NCI-H510A treated with DMSO at 0.1 percent for 48 hours (cell line): ENCODE results near the gene PIP5KL1.

Experiments used
- DNase-seq: peaks from one replicate; lab custom pipeline; 2025; lab: John Stamatoyannopoulos, UW

The PIP5KL1 gene

DNA sequence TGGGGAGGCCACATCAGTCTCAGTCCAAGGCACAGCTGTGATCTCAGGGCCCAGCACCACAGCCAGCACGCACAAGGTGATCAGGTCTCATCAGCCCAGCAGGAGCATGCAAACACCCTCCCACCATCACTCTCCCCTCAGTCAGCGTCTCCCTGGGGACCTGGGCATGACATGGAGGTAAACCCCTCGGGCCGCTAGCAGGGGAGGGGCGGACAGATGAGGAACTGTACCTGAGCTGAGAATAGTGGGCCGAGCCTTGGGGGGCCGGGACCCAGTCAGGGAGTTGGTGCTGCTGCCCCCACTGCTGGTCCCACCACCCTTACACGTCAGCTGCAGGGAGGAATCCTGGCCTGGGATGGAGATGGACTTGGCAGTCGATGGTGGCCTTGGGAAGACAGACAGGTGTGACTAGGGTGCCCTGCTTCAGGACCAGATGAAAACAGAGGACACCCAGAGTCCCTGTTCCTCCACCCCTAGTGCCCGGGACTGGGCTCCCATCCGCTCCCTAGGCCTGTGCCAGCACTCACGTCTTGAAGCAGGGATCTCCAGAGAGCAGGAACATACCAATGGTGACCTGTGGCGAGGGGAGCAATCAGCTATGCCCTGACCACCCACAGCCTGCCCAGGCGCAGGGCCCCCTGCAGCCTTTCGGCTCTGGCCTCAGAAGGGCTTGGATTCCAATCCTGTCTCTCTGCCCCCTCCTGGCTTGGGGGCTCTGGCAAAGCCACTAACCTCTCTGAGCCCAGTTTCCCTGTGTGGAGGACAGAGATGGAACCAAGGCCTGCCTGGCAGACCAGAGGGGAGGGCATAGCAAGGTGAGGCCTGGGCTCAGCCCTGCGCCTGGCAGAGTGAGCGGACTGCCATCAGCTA is 17.5 kb upstream of the PIP5KL1 start:
- no peak for DNase-seq

DNA sequence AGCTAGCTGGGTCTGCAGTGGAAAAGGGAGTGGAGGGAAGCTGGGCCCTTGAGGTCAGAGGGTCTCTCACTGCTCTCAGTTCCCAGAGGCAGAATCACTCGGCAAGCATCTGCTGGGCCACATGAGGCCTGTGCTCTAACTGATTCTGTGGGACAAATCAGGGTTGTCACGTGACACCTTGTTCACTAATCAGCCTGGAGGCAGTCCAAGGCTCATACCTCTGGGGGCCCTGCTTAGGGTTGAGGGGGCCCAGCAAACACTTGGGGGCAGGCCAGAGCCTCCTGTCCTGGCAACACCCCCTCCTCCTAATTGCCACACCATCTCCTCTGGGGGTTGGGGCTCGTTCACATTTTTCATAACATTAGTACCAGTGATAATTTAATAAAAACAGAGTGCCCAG is 16.2 kb upstream of the PIP5KL1 start:
- no peak for DNase-seq

DNA sequence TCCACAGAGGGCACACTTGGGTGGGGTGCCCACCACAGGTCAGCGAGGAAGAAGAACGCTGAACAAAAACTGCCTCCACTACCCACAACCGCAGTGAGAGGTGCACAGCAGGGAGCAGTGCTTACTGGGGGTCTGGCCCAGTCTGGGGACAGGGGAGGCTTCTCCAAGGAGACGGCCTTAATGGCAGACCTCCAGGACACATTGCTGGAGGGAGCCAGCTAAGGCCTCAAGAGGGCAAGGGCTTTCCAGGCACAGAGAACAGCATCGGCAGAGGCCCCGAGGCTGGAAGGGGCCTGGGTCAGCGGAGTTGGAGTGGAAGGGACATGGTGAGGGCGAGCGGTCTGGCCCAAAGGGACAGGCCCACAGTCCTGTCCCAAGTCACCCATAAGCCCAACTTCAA is 15.4 kb upstream of the PIP5KL1 start:
- no peak for DNase-seq

DNA sequence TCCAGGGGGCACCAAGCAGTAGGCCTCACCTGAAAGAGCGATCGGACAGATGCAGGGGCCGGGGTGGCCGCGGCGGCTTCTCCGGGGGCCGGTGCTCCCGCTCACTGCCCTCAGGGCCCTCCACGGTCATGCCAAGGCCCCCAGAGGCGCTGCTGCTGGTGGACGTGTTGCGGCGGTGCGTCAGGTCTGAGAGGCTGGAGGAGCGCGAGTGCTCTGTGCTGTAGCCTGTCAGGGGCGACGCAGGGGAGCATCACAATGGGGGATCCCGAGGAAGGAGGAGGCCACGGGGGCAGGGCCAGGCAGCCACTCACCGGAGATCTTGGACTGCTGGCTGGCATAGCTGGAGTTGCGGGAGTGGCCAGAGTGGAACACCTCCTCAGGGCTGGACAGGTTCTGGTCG is 14.8 kb upstream of the PIP5KL1 start:
- DNase-seq = no peak

DNA sequence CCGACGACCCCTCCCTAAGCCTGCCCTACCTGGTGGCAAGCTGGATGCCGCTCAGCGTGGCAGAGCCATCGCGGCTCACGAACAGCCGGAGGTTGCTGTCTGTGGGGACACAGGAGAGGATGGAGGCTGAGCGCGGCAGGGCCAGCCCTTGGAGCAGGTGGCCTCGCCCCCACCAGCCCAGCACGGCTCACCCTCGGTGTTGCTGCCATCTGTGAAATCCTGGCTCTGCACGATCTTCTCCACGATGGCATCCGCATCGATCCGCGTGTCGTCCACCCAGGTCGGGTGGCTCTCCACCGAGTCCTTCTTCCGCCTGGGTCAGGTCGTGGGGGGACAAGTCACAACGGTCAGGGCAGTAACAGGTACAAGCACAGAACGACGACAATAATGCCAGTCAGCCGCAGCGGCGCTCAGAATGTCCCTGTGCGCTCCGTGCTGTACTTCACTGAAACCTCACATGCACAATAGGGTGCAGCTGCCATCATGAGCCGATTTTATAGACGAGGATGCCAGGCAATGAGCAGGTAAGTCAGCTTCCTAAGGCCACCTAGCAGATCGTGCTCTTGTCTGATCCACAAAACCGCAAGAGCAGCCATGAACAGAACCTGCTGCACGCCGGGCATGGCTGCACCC is 14.1 kb upstream of the PIP5KL1 start:
- no peak for DNase-seq

DNA sequence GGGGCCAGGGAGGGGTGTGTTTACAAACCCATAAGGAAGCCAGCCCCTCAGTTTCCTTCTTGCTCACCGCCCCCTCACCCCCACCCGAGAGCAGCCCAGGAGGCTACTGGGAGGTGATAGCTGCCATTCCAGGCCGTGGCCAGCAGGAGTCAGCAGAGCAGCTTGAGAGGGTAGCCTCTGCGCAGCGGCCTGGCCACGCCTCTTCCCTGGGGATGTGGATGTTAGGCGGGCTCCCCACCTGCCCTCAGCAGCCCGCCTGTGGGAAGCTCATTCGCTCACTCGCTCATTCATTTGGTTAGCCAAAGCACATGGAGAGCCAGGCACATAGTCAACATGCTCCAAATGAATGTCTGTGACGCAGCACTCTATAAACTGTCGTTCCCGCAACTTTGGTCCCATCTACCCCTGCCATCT is 13.2 kb upstream of the PIP5KL1 start:
- DNase-seq = peak; percentile 79

DNA sequence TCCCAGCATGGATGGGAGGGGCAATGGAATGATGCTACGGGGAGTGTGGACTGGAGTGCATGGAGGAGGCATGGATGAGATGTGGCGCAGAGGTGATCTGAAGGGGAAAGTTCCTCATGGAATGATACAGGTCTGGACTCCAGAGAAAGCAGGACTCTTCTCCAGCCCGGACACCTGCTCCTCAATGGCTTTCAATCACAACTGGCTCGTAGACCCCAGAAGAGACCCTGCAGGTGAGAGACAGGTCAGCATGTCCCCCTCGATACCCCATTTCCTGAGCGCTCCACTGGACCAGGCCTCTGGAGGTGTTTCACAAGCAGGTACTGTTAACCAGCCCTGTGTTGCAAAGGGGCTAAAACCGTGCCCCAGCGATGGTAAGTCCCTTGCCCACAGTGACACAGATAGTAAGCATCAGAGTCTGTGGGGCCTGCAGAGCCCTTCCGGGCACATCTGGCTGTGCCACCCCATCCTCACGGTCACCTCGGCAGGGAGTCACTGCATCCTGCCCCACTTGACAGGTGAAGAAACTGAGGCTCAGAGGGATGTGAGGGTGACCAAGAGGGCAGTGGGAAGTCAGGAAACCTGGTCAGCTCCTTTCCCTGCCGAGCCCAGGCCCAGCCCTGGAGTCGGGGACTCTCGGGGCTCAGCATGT is 12.6 kb upstream of the PIP5KL1 start:
- DNase-seq = no peak

DNA sequence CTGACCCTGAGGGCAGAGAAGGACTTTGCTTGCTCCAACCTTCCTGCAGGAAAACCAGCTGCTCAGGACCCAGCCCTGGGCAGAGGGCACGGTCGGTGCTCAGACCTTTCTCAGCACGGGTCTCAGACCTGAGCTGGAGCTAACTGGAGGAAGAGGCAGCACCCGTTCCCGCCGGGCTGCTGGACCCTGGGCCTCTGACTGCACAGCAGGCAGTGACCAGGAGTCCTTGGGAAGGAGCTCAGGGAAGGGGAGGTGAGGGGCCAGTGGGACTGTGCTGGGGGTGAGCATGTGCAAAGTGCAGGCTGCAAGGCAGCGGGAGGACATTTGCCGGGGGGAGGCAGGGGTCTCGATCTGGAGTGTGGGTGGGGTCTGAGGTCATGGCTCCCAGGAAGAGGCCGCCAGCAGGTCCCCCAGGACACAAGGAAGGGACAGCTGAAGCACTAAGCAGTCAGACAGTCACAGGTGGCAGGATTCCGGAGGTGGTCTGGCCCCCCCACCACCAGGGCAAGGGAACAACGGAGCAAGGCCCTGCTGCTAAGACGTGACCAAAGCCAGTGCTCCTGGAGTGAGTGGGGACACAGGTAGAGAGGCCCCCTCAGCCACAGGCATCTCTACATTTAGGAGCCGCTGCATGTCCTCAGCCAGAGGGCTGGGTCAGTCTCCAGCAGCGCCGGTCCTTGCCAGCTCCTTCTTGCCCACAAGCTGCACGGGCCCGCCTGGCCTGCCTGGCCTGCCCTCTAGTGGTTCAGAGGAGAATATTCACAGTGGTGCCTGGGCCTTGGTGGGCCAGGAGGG is 11.8 kb upstream of the PIP5KL1 start:
- DNase-seq = peak; percentile 29

DNA sequence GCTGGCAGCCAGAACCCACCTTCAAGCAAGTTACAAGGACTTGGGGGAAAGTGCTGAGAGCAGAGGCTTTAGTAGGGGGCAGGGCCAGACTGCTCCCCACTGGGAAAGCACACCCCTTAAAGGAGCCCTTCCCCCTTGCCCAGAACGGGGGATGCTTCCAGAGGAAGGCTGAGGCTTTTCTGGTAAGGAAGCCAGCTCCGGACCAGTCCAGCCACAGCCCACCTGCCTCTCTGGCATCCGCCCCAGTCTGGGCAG is 11.3 kb upstream of the PIP5KL1 start:
- DNase-seq = no peak

DNA sequence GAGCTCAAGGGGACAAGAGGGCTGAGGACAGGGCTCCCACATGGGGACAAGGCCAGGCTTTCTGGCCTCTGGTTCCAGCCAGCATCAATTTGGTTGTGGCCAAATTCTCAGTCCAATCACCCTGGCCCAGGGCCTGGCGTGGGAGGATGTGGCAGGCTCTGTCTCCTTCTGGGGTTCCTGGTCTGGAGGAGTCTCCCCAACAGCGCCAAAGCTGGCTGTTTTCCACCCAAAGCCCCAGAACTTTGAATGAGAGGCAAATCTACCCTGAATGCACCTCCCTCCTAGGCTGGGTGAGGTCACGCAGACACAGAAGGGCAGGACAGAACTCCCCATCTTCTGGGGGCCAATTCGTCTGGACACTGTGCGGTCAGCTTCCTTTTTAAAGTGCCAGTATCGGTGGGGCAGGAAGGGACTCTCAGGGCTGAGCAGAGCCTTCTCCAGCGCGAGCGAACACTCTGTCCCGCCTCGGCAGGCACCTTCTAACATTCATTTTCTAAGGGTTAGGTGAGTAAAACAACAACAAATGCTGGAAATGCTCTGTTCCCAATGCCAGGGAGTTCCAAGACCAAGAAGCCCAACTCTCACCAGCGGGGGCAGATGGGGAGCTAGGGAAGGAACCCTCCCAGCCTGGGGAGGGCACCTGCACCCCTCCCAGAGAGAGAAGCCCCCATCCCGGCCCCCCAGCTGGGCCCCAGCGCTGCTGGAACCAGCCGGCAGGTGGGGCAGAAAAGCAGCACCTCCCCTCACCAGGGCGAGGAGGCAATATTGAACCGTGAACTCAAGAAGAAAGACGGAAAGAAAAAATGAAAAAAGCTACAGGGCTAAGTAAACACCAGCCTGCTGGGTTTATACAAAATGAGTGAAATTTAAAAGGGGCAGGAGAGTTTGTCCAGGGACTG is 10.7 kb upstream of the PIP5KL1 start:
- no peak for DNase-seq

DNA sequence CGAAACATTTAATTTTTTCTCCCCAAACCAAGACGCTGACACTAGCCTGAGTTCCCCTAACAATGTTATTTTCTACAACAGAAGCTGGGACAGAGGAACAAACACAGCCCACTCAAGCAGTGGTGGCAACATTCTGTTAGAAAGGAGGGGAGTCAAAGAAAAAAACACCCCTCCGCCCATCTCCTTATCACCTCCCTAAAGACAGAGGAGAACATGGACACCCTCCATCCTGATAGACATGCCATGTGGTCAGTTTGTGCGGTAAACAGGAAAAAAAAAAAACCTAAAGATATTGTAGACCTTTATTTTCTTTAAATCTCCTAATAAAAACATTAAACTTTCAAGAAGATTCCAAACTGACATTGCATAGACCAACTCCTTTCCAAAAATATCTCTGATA is 10.0 kb upstream of the PIP5KL1 start:
- no peak for DNase-seq

DNA sequence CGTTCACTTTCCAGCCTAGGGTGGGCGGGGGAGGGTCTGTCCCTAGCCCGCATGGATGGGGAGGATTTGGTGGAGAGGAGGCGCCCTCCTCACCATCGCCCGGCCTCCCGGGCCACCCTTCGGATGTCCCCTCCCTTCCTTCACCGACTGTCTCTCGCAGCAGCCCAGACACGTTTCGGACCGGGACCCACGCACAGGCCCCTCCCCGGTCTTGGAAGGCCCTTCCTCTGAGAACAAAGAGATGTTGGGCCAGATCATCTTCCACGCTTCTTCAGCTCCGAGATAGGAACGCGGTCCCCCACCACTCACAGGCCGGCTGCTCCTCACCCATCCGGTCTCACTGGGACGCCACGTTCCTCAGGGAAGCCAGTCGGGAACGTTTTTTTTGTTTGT is 7.7 kb upstream of the PIP5KL1 start:
- DNase-seq = no peak

DNA sequence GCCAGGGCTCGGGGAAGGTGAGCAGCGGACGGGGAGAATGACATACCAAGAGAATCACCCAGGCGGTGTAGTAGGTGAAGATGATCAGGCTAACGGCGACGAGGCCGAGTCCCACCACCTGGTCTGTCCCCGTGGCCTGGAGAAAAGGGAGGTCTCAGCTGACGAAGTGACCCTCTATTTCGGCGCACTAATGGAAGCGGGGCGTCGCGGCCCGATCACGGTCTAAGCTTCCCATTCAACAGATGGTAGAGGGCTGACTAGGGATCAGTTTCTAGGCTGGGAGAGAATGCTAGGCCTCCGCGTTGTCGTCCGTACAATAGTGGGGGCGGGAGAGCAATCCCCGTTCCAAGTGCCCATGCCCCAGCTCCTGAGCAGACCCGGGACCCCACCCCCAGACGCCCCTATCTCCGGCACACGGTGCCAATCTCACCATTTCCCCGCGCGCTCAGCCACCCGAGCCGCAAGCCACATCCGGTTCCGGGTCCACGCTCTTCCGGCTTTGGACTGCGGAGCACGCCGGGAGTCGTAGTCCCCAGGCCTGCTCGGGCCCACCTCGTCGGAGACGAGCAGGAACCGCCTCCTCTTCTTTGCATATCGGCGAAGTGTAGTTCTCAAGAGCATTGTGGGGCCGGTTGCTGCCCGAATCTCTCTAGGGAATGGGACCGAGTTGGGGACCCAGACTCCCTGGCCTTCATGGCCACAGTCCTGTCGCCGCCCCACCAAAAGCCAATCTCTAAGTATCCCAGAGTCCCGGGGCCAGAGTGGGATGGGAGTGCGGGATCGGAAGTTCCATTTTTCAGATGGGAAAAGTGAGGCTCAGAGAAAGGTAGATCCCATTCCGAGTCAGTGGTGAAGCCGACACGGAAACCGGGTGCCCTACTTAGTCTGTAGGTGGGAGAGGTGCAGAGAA is 7.1 kb upstream of the PIP5KL1 start, which contains the start of gene DPM2:
Gene DPM2 (minus strand): TSS at position 467 of the 910 bp plus-strand sequence. CDS start 34 bp downstream, at position 433.
- peak; percentile 75 for DNase-seq

DNA sequence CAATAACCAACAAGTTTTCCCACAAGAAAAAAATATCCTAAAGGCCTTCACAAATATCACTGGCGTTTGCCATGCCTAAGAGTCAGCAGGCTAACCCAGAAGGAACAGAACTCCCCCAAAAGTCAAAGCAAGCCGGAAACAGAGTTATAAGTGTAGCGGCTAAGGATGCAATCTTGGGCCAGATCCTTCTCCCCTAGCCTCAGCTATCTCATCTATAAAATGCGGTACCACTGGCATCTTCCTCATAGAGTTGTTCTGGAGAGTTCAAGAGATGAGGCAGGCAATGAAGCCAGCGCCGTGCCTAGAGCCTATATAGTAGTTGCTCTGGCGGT is 6.4 kb upstream of the PIP5KL1 start:
- DNase-seq = no peak

DNA sequence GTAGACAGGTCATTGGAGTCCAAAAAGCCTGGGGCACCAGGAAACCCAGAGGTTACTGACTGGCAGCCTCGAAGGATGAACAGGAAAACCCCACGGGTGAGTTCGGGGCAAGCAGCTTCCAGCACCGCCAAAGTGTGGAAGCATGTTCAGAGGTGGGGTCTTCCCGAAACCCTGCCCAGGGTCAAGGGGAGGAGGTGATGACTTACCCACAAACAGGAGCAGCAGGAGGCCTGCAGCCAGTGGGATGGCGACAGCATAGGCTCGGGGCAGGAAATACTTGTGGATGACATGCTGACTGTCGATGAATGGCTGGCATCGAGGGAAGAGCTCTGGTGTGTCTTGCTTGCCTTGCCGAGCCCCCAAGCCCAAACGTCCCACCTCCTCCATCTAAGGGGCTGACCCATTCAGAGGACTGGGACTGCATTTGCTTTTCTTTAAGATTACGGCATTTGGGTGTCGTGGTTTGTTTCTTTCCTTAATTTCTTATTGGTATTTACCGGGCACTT is 5.8 kb upstream of the PIP5KL1 start:
- DNase-seq = no peak

DNA sequence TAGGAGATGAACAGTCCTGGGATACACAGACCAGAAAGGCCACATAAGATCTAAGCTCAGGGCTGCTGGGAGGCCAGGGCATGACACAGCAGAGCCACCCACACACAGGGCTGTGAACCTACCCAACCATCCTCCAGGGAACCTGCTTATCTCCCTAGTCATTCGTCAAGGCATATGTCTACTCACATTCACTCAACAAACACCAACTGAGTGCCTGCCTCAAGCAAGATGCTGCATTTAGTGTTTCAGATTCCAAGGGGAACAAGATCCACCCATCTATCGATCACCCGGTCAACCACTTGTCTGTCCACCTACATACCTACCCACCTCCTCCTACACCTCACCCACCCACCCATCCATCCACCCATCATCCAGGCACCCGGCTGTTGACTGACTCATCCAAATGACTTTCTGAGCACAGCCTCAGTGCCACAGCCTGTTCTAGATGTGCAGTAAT is 5.2 kb upstream of the PIP5KL1 start:
- DNase-seq = no peak

DNA sequence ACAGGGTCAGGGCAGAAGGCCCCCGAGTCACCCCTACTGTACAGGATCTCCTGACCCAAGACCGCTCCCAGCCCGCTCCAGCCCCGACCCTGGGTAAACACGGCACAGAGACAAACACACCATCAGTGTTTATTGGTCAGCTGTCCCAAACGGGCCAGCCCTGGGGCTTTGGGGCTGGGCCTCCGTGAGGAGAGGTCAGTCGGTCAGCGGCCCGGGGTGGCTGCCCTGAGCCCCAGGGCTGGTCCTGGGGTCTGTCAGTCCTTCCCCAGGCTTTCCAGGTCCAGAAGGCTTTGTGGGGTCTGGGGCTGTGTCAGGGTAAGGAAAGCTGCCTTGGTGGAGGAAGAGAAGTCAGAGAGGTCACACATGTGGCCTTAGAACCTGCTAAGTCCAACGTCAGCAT is 4.4 kb upstream of the PIP5KL1 start:
- no peak for DNase-seq

DNA sequence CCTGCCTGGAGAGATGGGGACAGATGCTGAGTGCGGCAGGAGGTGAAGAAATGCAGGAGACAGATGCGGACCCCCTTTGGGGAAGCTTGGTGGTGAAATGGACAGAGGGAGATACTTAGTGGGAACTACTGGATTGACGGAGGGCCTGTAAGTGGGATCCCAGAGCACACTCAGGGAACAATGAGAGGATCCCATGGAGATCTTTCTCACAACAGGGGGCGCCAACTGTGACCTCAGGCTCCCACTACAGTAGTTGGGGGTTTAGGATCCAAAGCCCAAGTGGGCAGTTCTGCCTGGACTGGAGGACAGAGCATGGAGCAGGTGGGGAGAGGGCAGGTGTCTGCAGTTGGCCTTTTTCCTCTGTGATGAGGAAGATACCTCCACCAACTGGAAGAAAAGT is 3.7 kb upstream of the PIP5KL1 start:
- DNase-seq = no peak

DNA sequence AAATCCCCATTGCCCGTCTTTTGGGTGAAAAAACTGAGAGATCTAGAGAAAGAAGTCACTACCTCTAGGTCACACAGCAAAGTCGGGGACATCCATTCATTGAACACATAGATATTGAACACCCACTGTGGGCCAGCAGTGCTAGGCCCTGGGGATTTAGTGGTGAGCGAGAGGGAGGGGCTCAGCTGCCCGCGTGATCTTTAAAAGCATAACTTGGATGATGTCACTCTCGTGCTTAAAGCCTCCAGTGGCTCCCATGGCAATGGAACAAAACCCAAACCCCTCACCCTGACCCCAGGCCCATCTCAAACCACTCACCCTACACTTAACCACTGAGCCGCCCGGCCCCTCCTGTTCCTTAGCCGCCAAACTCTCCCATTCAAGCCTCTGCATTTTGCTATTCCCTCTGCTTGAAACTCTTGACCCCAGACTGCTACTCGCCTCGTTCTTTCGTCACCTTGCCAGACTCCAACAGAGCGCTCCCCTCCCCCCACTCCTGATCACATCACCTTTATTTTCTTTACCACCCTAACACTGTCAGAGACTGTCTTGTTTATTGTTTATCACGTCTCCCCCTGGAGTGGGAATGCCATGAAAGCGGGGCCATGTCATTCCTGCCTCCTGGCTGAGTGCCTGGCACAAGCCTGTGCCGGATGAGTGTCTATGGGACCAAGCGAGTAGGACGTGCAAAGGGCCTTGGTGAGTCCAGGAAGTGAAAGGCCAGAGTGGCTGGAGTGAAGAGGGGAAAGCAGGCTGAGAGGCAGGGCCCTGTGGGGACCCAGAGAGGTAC is 710 bp upstream of the PIP5KL1 start:
- peak; percentile 90 for DNase-seq

DNA sequence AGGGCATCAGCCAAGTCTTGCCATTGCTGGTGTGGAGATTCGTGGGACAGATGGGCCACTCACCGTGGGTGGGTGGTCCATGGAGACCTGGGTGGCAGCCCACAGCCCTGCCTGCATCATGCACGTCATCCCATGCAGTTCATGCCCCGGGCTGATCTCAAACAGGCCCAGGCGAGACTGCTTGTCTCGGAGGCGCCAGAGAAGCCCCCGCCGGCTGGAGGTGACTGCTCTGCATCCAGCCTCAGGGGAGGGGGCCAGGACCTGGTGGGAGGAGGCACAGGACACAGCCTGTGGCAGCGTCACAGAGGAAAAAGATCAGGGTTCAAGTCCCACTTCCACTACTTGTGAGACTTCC is 975 bp downstream of the PIP5KL1 start:
- DNase-seq = no peak
